NCI-H82 (cell line): ENCODE data around the gene ABCF1.

Experiments used
- DNase-seq: peaks from one replicate; lab custom pipeline; 2025; lab: John Stamatoyannopoulos, UW

The ABCF1 gene

GRCh38 chr6:30557683-30557981 is 13.6 kb upstream of the ABCF1 start:
- DNase-seq = no peak

GRCh38 chr6:30560930-30561329 is 10.3 kb upstream of the ABCF1 start:
- no peak for DNase-seq

- no peak for DNase-seq
Observed at GRCh38 chr6:30562470-30563425, 8.5 kb upstream of the ABCF1 start.

- DNase-seq = no peak
Observed at GRCh38 chr6:30564114-30564513, 7.1 kb upstream of the ABCF1 start.

GRCh38 chr6:30565772-30566171 is 5.5 kb upstream of the ABCF1 start:
- DNase-seq = no peak

GRCh38 chr6:30568245-30568644 is 3.0 kb upstream of the ABCF1 start:
- no peak for DNase-seq

- no peak for DNase-seq
Observed at GRCh38 chr6:30570263-30570662, 979 bp upstream of the ABCF1 start.

GRCh38 chr6:30570740-30571074 is 535 bp upstream of the ABCF1 start:
- no peak for DNase-seq

- DNase-seq = no peak
Observed at GRCh38 chr6:30571762-30572082, 480 bp downstream of the ABCF1 start.

- no peak for DNase-seq
Observed at GRCh38 chr6:30572148-30572547, 906 bp downstream of the ABCF1 start.

GRCh38 chr6:30573113-30573512 is 1.9 kb downstream of the ABCF1 start:
- DNase-seq = no peak

- DNase-seq = no peak
Observed at GRCh38 chr6:30578051-30578450, 6.8 kb downstream of the ABCF1 start.

GRCh38 chr6:30583921-30584320 is 12.7 kb downstream of the ABCF1 start:
- DNase-seq = no peak

- no peak for DNase-seq
Observed at GRCh38 chr6:30589754-30590358, 18.6 kb downstream of the ABCF1 start.

- DNase-seq = no peak
Observed at GRCh38 chr6:30590509-30590908, 19.3 kb downstream of the ABCF1 start.

- no peak for DNase-seq
Observed at GRCh38 chr6:30591008-30591407, 19.8 kb downstream of the ABCF1 start.

- DNase-seq = no peak
Observed at GRCh38 chr6:30592287-30592686, 21.0 kb downstream of the ABCF1 start.

- peak; percentile 89 for DNase-seq
Observed at GRCh38 chr6:30597315-30598144, 26.3 kb downstream of the ABCF1 start.

GRCh38 chr6:30598912-30599624 is 27.8 kb downstream of the ABCF1 start:
- no peak for DNase-seq

GRCh38 chr6:30599625-30600324 is 28.5 kb downstream of the ABCF1 start:
- no peak for DNase-seq

- DNase-seq = no peak
Observed at GRCh38 chr6:30600451-30600961, 29.3 kb downstream of the ABCF1 start.

GRCh38 chr6:30601436-30601814 is 30.2 kb downstream of the ABCF1 start:
- DNase-seq = no peak
